ENCODE data around the gene MARK4. TPM values are rescaled to one million over a fixed set of nuclear protein-coding genes. Genes with fewer than 3 reads are reported as not detected.

The MARK4 gene
- total RNA-seq, 1 experiment from 2014 or later, result 37.7 TPM

DNA sequence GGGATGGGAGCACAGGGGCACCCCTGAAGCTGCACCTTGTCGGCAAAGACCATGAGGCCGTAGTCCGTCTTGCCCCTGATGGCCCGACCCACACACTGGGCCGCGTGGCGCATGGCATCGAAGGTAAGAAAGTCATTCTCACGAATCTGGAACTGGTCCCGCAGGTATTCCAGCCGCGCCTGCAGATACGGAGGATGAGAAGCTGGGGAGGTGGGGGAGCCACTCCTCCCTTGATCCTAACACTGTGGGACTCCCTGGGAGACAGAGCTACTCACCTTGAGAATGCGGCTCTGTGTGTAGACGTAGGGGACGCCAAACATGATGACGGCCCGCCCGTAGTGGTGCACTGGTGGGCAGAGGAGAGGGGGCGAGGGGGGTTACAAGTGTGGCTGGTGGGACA, 101.4 kb downstream of the MARK4 start:
- Histone ChIP-seq H4K20me1 (ENCODE audit: insufficient read depth) (no peaks in the 10 kb centered on the region), H2AFZ (ENCODE audit: low read depth, low read length, poor library complexity, severe bottlenecking) (no peak overlapping the region), H3K4me1 (ENCODE audit: control insufficient read depth in 1 of 2, insufficient read depth in 2 of 2, low read length in 2 of 2) (no peaks in the 10 kb centered on the region), H3K9me2 (ENCODE audit: insufficient read depth) (no peaks in the 10 kb centered on the region), H3K27me3 (ENCODE audit: insufficient read depth, low read length) (no peaks in the 10 kb centered on the region), H3K9me3 (ENCODE audit: control insufficient read depth in 1 of 2, insufficient read depth in 1 of 2, low read depth in 1 of 2, low read length in 2 of 2) (no peaks in the 10 kb centered on the region), H3K36me3 (ENCODE audit: control insufficient read depth in 1 of 2, insufficient read depth in 2 of 2, low read length in 2 of 2) (peaks cover 30 to 44% of the 10 kb centered on the region in 2 experiments; a peak in 3 of 4 replicates), H3K4me2 (ENCODE audit: low read length) (no peak overlapping the region), H3K9ac (ENCODE audit: low read length) (no peak overlapping the region), H3K79me2 (ENCODE audit: insufficient read depth, low read length) (no peaks in the 10 kb centered on the region), H3K4me3 (replicated peaks in 1 of 2; ENCODE audit: low read depth in 1 of 2, low read length in 2 of 2) (no peak overlapping the region), H3K27ac (ENCODE audit: low read depth, low read length) (no peak overlapping the region)
- ChIA-PET POLR2A (no interaction called here), RAD21 (ENCODE audit: low non-redundant PET in 1 of 2, low total read pairs in 2 of 2, uncharacterized antibody in 2 of 2, unreplicated experiment in 2 of 2) (no interaction called here), CTCF (no interaction called here)
- no TSS peak for BruUV-seq (replicated peaks)
- DNase-seq (ENCODE audit: low read depth, low spot score) (no peak), ATAC-seq (no peak)
- TF ChIP-seq, protein P1, sequence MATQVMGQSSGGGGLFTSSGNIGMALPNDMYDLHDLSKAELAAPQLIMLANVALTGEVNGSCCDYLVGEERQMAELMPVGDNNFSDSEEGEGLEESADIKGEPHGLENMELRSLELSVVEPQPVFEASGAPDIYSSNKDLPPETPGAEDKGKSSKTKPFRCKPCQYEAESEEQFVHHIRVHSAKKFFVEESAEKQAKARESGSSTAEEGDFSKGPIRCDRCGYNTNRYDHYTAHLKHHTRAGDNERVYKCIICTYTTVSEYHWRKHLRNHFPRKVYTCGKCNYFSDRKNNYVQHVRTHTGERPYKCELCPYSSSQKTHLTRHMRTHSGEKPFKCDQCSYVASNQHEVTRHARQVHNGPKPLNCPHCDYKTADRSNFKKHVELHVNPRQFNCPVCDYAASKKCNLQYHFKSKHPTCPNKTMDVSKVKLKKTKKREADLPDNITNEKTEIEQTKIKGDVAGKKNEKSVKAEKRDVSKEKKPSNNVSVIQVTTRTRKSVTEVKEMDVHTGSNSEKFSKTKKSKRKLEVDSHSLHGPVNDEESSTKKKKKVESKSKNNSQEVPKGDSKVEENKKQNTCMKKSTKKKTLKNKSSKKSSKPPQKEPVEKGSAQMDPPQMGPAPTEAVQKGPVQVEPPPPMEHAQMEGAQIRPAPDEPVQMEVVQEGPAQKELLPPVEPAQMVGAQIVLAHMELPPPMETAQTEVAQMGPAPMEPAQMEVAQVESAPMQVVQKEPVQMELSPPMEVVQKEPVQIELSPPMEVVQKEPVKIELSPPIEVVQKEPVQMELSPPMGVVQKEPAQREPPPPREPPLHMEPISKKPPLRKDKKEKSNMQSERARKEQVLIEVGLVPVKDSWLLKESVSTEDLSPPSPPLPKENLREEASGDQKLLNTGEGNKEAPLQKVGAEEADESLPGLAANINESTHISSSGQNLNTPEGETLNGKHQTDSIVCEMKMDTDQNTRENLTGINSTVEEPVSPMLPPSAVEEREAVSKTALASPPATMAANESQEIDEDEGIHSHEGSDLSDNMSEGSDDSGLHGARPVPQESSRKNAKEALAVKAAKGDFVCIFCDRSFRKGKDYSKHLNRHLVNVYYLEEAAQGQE (IDR thresholded peaks at IDR 0.05; ENCODE audit: low read depth), result no peak
- TF ChIP-seq SP1 (IDR thresholded peaks at IDR 0.05; ENCODE audit: low read depth), result no peak
- no peak for TF ChIP-seq YY1 (IDR thresholded peaks at IDR 0.05; ENCODE audit: extremely low read depth, insufficient replicate concordance, low read depth, low read length)
- no peak for TF ChIP-seq CEBPB (IDR thresholded peaks at IDR 0.05; ENCODE audit: low read depth)
- TF ChIP-seq TCF7L2 (IDR thresholded peaks at IDR 0.05; ENCODE audit: borderline replicate concordance, extremely low read depth, insufficient read depth, insufficient read length), result no peak
- no peak for TF ChIP-seq SRF (IDR thresholded peaks at IDR 0.05; ENCODE audit: low read depth)
- TF ChIP-seq, protein P2, sequence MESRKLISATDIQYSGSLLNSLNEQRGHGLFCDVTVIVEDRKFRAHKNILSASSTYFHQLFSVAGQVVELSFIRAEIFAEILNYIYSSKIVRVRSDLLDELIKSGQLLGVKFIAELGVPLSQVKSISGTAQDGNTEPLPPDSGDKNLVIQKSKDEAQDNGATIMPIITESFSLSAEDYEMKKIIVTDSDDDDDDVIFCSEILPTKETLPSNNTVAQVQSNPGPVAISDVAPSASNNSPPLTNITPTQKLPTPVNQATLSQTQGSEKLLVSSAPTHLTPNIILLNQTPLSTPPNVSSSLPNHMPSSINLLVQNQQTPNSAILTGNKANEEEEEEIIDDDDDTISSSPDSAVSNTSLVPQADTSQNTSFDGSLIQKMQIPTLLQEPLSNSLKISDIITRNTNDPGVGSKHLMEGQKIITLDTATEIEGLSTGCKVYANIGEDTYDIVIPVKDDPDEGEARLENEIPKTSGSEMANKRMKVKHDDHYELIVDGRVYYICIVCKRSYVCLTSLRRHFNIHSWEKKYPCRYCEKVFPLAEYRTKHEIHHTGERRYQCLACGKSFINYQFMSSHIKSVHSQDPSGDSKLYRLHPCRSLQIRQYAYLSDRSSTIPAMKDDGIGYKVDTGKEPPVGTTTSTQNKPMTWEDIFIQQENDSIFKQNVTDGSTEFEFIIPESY (IDR thresholded peaks at IDR 0.05; ENCODE audit: extremely low read depth, insufficient replicate concordance, low read length), result no peak
- TF ChIP-seq EZH2 (IDR thresholded peaks at IDR 0.05), result no peak
- TF ChIP-seq ZNF274 (IDR thresholded peaks at IDR 0.05; ENCODE audit: low read depth, low read length), result no peak
- TF ChIP-seq, protein P3, sequence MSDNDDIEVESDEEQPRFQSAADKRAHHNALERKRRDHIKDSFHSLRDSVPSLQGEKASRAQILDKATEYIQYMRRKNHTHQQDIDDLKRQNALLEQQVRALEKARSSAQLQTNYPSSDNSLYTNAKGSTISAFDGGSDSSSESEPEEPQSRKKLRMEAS (IDR thresholded peaks at IDR 0.05), result no peak
- TF ChIP-seq EZH2phosphoT487 (IDR thresholded peaks at IDR 0.05; ENCODE audit: borderline replicate concordance), result no peak
- no peak for TF ChIP-seq JUND (IDR thresholded peaks at IDR 0.05)
- intact Hi-C loops (cut with micrococcal nuclease), result no loop called here
